ENCODE results near the gene BUD31. TPM values are rescaled to one million over a fixed set of nuclear protein-coding genes. Genes with fewer than 3 reads are reported as not detected.
A peak's percentile ranks its signal among the peaks of the same experiment; 100 is the strongest.

The BUD31 gene
- total and polyA plus RNA-seq, 2 of the 13 experiments (the other 11 are each of a cell fraction or from before 2014, with no cell fraction given) = 35.1 to 79.1 TPM

GRCh38 chr7:99438573-99439480, 30.1 kb downstream of the BUD31 start, which contains the start of the genes CPSF4 and PTCD1 (continued):
- TF ChIP-seq ZHX1 (CRISPR knock-in tag; IDR thresholded peaks at IDR 0.05; ENCODE audit: low read depth) = peak; percentile 83; the same call in 1 of the 2 replicates
- no peak; the same call in 1 of the 2 replicates for TF ChIP-seq ARID5B (CRISPR knock-in tag; IDR thresholded peaks at IDR 0.05)
- no peak for TF ChIP-seq NFE2 (CRISPR knock-in tag; IDR thresholded peaks at IDR 0.05)
- TF ChIP-seq FOSL2 (CRISPR knock-in tag; IDR thresholded peaks at IDR 0.05) = peak; percentile 63
- no peak for TF ChIP-seq TCF7L2 (IDR thresholded peaks at IDR 0.05; ENCODE audit: low read depth, low read length)
- no peak for TF ChIP-seq ZBTB14 (CRISPR knock-in tag; IDR thresholded peaks at IDR 0.05)
- no peak for TF ChIP-seq ZNF276 (CRISPR knock-in tag; IDR thresholded peaks at IDR 0.05; ENCODE audit: low read depth)
- no peak for TF ChIP-seq ZNF232 (CRISPR knock-in tag; IDR thresholded peaks at IDR 0.05; ENCODE audit: borderline replicate concordance)
- TF ChIP-seq ZNF569 (CRISPR knock-in tag; IDR thresholded peaks at IDR 0.05; ENCODE audit: borderline replicate concordance) = no peak
- no peak for TF ChIP-seq THYN1 (CRISPR knock-in tag; IDR thresholded peaks at IDR 0.05; ENCODE audit: borderline replicate concordance, low read depth)
- no peak for TF ChIP-seq TBP (CRISPR knock-in tag; IDR thresholded peaks at IDR 0.05)
- TF ChIP-seq ZNF558 (CRISPR knock-in tag; IDR thresholded peaks at IDR 0.05; ENCODE audit: borderline replicate concordance) = no peak
- no peak for TF ChIP-seq ZBTB3 (CRISPR knock-in tag; IDR thresholded peaks at IDR 0.05; ENCODE audit: borderline replicate concordance, low read depth)
- TF ChIP-seq SNAPC2 (CRISPR knock-in tag; IDR thresholded peaks at IDR 0.05) = peak; percentile 88; the same call in 1 of the 2 replicates
- no peak for TF ChIP-seq PHB2 (IDR thresholded peaks at IDR 0.05; ENCODE audit: partially characterized antibody)
- TF ChIP-seq CBX1 (IDR thresholded peaks at IDR 0.05; ENCODE audit: low read depth) = peak; percentile 42
- no peak for TF ChIP-seq RBAK (CRISPR knock-in tag; IDR thresholded peaks at IDR 0.05)
- no peak for TF ChIP-seq PTBP1 (IDR thresholded peaks at IDR 0.05; ENCODE audit: low read depth, low read length, poor library complexity, severe bottlenecking)

Measured in HepG2 (cell line).